T-helper 9 cell (primary cell): Measurements from ENCODE around the gene BPIFA3.

ENCODE experiments used
- DNase-seq: peaks from one replicate; pipeline ENCODE4 v3.0.0-alpha.2; 2020

Gene BPIFA3

DNA sequence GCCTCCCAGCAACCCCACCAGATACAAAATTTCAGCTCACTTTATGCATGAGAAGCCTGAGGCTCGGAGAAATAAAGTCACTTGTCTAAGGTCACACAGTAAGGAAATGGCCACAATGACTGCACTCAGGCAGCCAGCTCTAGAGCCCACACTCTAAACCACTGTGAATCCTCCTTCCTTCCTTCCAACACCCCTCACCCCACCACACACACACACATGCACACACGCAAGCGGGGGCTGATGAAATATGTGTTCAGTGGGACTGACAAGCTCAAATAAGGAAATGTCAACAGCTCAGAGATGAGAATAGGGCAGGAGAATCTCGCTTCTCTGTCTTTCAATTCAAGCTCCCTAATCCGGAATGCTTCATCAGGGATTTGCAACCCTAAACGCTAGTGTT, 12.7 kb downstream of the BPIFA3 start:
- DNase-seq, result no peak

DNA sequence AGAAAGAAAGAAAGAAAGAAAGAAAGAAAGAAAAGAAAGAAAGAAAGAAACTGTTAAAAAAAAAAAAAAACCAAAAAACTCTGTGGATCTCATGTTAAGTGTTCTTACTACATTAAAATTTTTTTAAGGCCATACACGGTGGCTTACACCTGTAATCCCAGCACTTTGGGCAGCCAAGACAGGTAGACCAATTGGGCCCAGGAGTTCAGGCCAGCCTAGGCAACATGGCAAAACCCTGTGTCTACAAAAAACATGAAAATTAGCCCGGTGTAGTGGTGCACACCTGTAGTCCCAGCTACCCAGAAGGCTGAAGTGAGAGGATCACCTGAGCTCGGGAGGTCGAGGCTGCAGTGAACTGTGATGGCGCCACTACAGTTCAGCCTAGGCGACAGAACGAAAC, 14.1 kb downstream of the BPIFA3 start:
- no peak for DNase-seq

GRCh38 chr20:33232486-33233072, 15.4 kb downstream of the BPIFA3 start:
- DNase-seq, result no peak

DNA sequence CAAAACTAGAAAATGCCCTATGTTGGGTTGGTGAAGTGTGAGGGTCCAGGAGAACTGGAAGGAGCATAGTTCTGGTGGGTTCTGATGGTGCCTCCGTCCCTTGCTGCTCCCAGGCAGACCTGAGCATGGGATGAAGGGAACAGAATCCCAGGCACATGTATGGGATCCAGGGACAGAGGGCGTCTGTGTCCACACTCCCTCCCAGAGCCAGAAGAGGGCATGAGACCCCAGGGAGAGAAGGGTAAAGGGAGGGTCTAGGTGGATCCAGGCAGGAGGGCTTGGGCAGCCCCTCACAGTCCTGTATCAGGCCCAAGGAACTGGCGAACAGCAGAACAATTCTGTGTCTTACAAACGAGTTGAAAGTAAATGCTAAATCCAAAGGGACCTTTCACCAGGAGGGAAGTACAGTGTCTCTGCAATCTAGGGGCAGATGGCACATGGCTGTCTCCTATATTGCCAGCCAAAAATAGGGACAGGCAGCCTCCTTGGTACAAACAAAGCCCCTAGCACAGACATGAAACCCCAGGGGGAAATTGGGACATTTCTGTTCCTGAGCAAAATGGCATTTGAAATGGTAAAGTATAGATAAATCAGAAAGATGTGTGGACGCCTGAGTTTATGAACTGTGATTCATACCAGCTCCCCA, 16.1 kb downstream of the BPIFA3 start:
- DNase-seq, result no peak

GRCh38 chr20:33234050-33234449, 16.9 kb downstream of the BPIFA3 start:
- DNase-seq, result no peak

DNA sequence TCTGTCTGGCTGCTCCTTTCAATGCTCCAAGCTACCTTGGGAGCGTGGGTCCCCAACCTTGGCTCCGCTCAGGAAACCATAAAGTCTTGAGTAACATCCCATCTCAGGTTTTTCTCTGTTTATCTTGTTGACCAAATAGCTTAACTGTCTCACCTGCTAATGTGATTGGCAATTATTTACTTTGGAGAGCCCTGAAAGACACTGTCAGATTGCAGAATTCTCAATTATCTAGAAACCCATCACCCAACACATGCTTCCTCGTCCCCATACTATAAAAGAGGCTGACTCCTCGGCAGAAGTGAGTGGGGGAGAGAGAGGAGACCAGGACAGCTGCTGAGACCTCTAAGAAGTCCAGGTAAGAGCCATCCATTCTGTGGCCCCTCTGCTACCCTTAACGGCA, 18.5 kb downstream of the BPIFA3 start, which contains the start of gene BPIFA1:
BPIFA1 (plus strand) TSS at position 301 of the 400 bp plus-strand sequence. CDS start 1,716 bp downstream, outside the sequence.
- DNase-seq, result no peak

- no peak for DNase-seq
Measured at GRCh38 chr20:33236351-33236750, 19.2 kb downstream of the BPIFA3 start.

DNA sequence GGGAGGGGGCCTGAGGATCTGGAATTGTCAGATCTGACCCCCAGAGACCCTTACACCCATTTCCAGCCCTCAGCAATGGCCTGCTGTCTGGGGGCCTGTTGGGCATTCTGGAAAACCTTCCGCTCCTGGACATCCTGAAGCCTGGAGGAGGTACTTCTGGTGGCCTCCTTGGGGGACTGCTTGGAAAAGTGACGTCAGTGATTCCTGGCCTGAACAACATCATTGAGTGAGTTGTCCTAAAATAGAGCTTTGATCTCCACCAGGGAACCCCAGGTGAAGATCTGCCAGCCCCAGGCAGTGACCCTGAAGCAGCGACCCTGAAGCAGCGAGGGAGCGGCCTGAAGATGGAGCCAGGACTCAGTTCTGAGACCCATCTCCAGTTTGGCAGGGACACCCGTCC, 20.8 kb downstream of the BPIFA3 start:
- DNase-seq, result no peak

- no peak for DNase-seq
Measured at GRCh38 chr20:33239418-33239817, 22.3 kb downstream of the BPIFA3 start.

- no peak for DNase-seq
Measured at GRCh38 chr20:33239979-33240736, 23.0 kb downstream of the BPIFA3 start.

DNA sequence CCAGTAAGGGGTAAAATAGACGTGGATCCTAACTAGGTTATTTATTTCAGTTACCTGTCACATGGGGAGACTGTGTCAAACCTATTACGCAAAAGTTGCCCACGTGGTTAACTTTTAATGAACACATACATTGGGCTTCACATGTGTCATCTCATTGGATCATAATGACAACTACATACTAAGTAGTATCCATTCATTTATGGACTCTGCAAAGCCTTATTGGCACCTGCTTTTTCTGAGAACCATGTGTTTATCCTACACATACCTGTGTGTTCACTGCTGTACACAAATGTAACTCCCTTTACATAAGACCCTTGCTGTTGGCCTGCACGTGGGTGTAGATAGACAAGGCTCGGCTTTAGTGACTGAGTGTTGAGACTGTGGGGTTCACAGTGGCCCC, 23.8 kb downstream of the BPIFA3 start:
- DNase-seq, result no peak

- no peak for DNase-seq
Measured at GRCh38 chr20:33242319-33243100, 25.4 kb downstream of the BPIFA3 start.

GRCh38 chr20:33246077-33246476, 28.9 kb downstream of the BPIFA3 start:
- no peak for DNase-seq

DNA sequence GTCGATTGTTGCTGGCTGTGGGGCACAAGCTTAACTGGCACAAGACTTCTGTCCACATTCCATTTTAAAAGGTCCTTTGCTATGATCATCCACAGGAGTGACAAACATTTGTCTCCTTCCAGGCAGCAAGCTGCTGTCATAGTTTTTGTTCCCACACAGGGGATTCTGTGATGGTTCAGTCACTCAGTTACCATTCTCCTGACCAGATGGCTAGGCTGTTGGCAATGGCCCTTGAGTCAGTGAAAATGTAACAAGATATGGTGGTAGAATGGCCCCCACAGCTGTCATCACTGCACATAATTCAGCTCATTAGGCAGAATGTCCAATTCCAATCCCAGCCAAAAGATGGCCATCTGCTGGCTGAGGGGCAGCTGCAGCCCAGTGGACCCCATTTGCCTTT, 32.3 kb downstream of the BPIFA3 start:
- no peak for DNase-seq

- DNase-seq, result no peak
Measured at GRCh38 chr20:33250666-33251065, 33.5 kb downstream of the BPIFA3 start.

DNA sequence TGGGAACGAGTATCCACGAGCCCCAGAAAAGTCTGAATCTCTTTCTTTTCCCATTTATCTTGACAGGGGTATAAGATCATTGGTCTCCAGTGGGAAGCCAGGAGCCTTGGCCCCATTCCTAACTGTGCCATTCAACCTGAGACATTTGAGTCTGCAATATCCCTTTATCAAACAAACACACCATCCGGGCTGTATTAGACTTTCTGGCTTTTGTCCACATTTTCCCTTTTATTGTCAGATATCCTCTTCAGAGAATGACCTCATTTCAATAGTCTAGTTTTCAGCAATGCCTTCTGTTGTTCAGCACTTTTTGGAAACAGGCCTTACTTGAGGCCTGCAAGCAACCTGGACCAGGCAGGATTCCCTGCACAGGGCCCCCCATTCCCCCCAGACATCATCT, 34.3 kb downstream of the BPIFA3 start:
- no peak for DNase-seq

DNA sequence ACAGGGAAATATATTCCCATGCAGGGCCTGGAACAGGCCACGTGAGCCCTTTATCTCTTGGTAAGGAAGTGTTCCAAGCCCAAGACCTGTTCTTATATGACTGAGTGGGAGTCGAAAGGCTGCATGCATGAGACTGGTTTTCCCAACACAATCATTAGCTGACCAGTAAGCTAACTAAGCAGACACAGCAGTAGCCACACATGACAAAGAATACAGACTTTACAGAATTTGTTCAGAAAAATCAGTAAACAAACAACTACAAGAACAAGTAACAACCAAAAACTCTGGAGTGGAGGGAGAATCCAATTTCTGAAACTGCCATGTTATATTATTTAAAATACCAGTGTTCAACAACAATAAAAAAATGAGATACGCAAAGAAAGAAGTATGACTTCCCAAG, 35.3 kb downstream of the BPIFA3 start:
- no peak for DNase-seq

- no peak for DNase-seq
Measured at GRCh38 chr20:33255005-33255404, 37.9 kb downstream of the BPIFA3 start.

GRCh38 chr20:33257237-33257636, 40.1 kb downstream of the BPIFA3 start:
- DNase-seq, result no peak

DNA sequence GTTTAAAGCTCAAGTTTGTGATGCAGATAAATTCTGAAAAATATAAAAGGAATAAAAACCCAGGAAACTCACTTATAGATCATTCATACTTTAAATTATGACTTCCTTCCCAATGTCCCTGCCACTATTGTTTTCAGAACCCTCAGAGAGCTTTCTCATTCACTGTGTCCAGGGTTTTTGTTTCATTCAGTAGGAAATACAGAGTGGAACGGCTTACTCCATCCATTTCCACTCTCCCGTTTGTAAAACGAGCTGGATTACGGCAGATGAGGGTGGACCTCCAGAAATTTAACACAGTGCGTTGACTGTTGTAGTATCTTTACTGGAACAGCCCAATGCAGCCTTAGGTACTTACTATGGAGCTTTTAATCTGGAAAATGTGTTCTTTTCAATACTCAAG, 42.2 kb downstream of the BPIFA3 start:
- no peak for DNase-seq

GRCh38 chr20:33261465-33261864, 44.3 kb downstream of the BPIFA3 start:
- no peak for DNase-seq

DNA sequence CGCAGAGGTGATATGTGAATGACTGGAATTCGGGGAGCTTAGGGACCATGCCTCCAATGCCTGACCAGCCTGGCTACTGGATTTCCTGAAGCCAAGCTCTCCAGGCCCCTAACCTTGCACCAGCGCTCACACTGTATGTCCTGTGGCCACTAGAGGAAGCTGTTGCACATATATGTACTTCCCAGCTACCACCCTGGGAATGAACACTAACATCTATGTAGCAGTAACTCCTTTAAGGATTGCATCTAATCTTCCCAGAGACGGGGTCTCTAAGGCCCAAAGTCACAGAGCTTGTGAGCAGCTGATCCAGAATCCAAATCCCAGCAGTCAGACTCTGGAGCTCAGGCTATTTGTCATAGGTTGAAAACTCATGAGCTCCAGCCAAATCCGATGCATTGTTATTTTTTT, 45.5 kb downstream of the BPIFA3 start:
- no peak for DNase-seq

DNA sequence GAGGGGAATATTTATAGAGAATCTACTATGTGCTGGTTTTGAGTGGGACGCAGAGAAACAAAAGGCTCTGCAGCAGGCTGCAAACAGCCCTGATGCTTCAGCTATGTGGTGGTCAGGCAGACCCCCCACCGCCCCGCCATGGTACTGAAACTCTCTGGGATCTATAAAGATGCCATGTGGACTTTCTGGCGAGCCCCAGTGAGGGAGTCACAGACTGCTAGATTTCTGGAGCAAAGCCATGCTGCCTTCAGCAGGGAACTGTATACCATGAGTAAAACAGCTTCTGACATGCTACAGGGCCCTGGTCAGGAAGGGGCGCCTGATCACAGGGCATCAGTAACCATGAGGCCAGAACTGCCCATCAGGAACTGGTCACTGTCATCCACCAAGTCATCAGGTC, 46.6 kb downstream of the BPIFA3 start:
- no peak for DNase-seq
